Neural progenitor cell (in vitro differentiated cells): Measurements from ENCODE around the gene ZNF785. TPM values are rescaled to one million over a fixed set of nuclear protein-coding genes. Genes with fewer than 3 reads are reported as not detected.

ENCODE experiments used
- DNase-seq: peaks from one replicate; pipeline ENCODE4 v3.0.0-alpha.2; 2016; ENCODE audit warnings: low spot score
- H2AFZ ChIP-seq: fragments of 200-600 bp; sonication (generic); replicated peaks from 2 replicates; pipeline ENCODE4 v1.6.1; 2016; ENCODE audit warnings: antibody characterized with exemption
- H3F3A ChIP-seq: fragments of 200-600 bp; sonication (generic); 2 replicates; pipeline ENCODE4 v1.6.1; 2016; ENCODE audit warnings: antibody characterized with exemption, low read depth
- H3K27ac ChIP-seq: fragments of 200-600 bp; sonication (generic); 2 replicates; pipeline ENCODE4 v1.5.1; 2016; ENCODE audit warnings: mild to moderate bottlenecking
- H3K27me3 ChIP-seq: fragments of 200-600 bp; sonication (generic); 2 replicates; pipeline ENCODE4 v1.6.1; 2016; ENCODE audit warnings: mild to moderate bottlenecking, moderate library complexity
- H3K36me3 ChIP-seq: fragments of 200-600 bp; sonication (generic); 2 replicates; pipeline ENCODE4 v1.5.1; 2016
- H3K4me1 ChIP-seq: fragments of 200-600 bp; sonication (generic); 2 replicates; pipeline ENCODE4 v1.6.1; 2016; ENCODE audit warnings: mixed run types
- H3K4me2 ChIP-seq: fragments of 200-600 bp; sonication (generic); 2 replicates; pipeline ENCODE4 v1.6.1; 2016
- H3K4me3 ChIP-seq: fragments of 200-600 bp; sonication (generic); 2 replicates; pipeline ENCODE4 v1.5.1; 2016
- H3K79me2 ChIP-seq: fragments of 200-600 bp; sonication (generic); 2 replicates; pipeline ENCODE4 v1.6.1; 2016; ENCODE audit warnings: low read depth
- H3K9ac ChIP-seq: fragments of 200-600 bp; sonication (generic); 2 replicates; pipeline ENCODE4 v1.6.1; 2016
- H3K9me3 ChIP-seq: fragments of 200-600 bp; sonication (generic); 2 replicates; pipeline ENCODE4 v1.5.1; 2016; ENCODE audit warnings: low read depth
- H4K20me1 ChIP-seq: fragments of 200-600 bp; sonication (generic); 2 replicates; pipeline ENCODE4 v1.6.1; 2016; ENCODE audit warnings: low read depth
- H3K27ac Mint-ChIP-seq: 3 replicates; pipeline ENCODE4 v1.8.0; 2021; ENCODE audit warnings: mixed read lengths
- H3K27me3 Mint-ChIP-seq: 2 replicates; pipeline ENCODE4 v1.8.0; 2022; ENCODE audit warnings: low read depth, mild to moderate bottlenecking, inconsistent platforms, moderate library complexity, mixed read lengths; ENCODE audit not compliant: insufficient read depth
- H3K36me3 Mint-ChIP-seq: 3 replicates; pipeline ENCODE4 v1.8.0; 2021; ENCODE audit warnings: mixed read lengths
- H3K4me1 Mint-ChIP-seq: 3 replicates; pipeline ENCODE4 v1.8.0; 2021; ENCODE audit warnings: mixed read lengths
- H3K4me3 Mint-ChIP-seq: 3 replicates; pipeline ENCODE4 v1.8.0; 2021; ENCODE audit warnings: mild to moderate bottlenecking, moderate library complexity, mixed read lengths
- H3K9me3 Mint-ChIP-seq: 3 replicates; pipeline ENCODE4 v1.8.0; 2020; ENCODE audit warnings: mixed read lengths
- CTCF ChIP-seq: fragments of 200-600 bp; sonication (generic); IDR thresholded peaks from 2 replicates; pipeline ENCODE4 v1.5.1; 2017; ENCODE audit warnings: antibody characterized with exemption, mild to moderate bottlenecking
- EZH2 ChIP-seq: fragments of 200-600 bp; sonication (generic); IDR thresholded peaks from 2 replicates; pipeline ENCODE4 v1.6.1; 2017; ENCODE audit warnings: antibody characterized with exemption, mild to moderate bottlenecking, moderate library complexity
- EZH2phosphoT487 ChIP-seq: fragments of 200-600 bp; sonication (generic); IDR thresholded peaks from 2 replicates; pipeline ENCODE4 v1.6.1; 2017; ENCODE audit warnings: antibody characterized with exemption
- total RNA-seq: library from RNA; depleted of rRNA; stranded (reverse); fragments of >200 nt; gene quantifications from 2 replicates; pipeline ENCODE4 v1.2.3, GENCODE V29; 2015; ENCODE audit warnings: low replicate concordance

ZNF785 gene
- total RNA-seq, 1 donor from 2014 or later: 19.5 TPM

- TF ChIP-seq CTCF (no peak), EZH2phosphoT487 (no peak), EZH2 (no peak)
- no peak for DNase-seq
- Mint-ChIP-seq H3K36me3 (no peaks in the 10 kb centered on the region), H3K9me3 (no peaks in the 10 kb centered on the region), H3K27me3 (peaks cover 7% of the 10 kb centered on the region), H3K4me1 (peaks cover 17% of the 10 kb centered on the region), H3K27ac (no peak overlapping the region), H3K4me3 (no peak overlapping the region)
- Histone ChIP-seq H2AFZ (no peak overlapping the region), H4K20me1 (peaks cover 3% of the 10 kb centered on the region), H3K27me3 (no peaks in the 10 kb centered on the region), H3K4me1 (peaks cover 10% of the 10 kb centered on the region), H3K4me2 (no peak overlapping the region), H3F3A (peaks cover 32% of the 10 kb centered on the region), H3K4me3 (no peak overlapping the region), H3K36me3 (no peaks in the 10 kb centered on the region), H3K9ac (no peak overlapping the region), H3K79me2 (no peaks in the 10 kb centered on the region), H3K27ac (no peak overlapping the region), H3K9me3 (no peaks in the 10 kb centered on the region)
Measured at GRCh38 chr16:30574678-30575077, 10.8 kb downstream of the ZNF785 start.

- Mint-ChIP-seq H3K9me3 (no peaks in the 10 kb centered on the region), H3K27me3 (peaks cover 7% of the 10 kb centered on the region), H3K36me3 (no peaks in the 10 kb centered on the region), H3K4me3 (peak within 1 kb of the TSS; percentile 95), H3K4me1 (peaks cover 17% of the 10 kb centered on the region), H3K27ac (peak within 1 kb of the TSS; percentile 98)
- Histone ChIP-seq H3K4me1 (peaks cover 10% of the 10 kb centered on the region), H3K36me3 (no peaks in the 10 kb centered on the region), H3K27me3 (no peaks in the 10 kb centered on the region), H3K9me3 (no peaks in the 10 kb centered on the region), H3K9ac (peak within 1 kb of the TSS; percentile 53), H3K4me3 (peak within 1 kb of the TSS; percentile 72), H3K4me2 (peak within 1 kb of the TSS; percentile 93), H4K20me1 (peaks cover 3% of the 10 kb centered on the region), H3K27ac (peak within 1 kb of the TSS; percentile 67), H3F3A (peaks cover 32% of the 10 kb centered on the region), H2AFZ (peak within 1 kb of the TSS; percentile 90), H3K79me2 (no peaks in the 10 kb centered on the region)
- peak; percentile 96 for DNase-seq
- TF ChIP-seq CTCF: no peak
- TF ChIP-seq EZH2: no peak
- TF ChIP-seq EZH2phosphoT487: no peak
Measured at GRCh38 chr16:30571445-30572322, 13.8 kb downstream of the ZNF785 start, which contains the start of gene ZNF688. TSS of gene ZNF688 (minus strand) at chr16:30571714. CDS start at chr16:30571629, 85 bp downstream.

GRCh38 chr16:30570636-30571444 lies 14.7 kb downstream of the ZNF785 start:
- Histone ChIP-seq H3K4me1 (peaks cover 10% of the 10 kb centered on the region), H3K4me2 (peak overlapping the region; percentile 93), H3K9me3 (no peaks in the 10 kb centered on the region), H3K27ac (no peak overlapping the region), H3F3A (peaks cover 32% of the 10 kb centered on the region), H3K9ac (peak overlapping the region; percentile 53), H3K79me2 (no peaks in the 10 kb centered on the region), H3K27me3 (no peaks in the 10 kb centered on the region), H3K36me3 (no peaks in the 10 kb centered on the region), H3K4me3 (peak overlapping the region; percentile 72), H4K20me1 (peaks cover 3% of the 10 kb centered on the region), H2AFZ (peak overlapping the region; percentile 90)
- peak overlapping the region; percentile 95 for H3K4me3 Mint-ChIP-seq
- DNase-seq: peak; percentile 57
- peaks cover 17% of the 10 kb centered on the region for H3K4me1 Mint-ChIP-seq
- no peaks in the 10 kb centered on the region for H3K9me3 Mint-ChIP-seq
- peak overlapping the region; percentile 98 for H3K27ac Mint-ChIP-seq
- peaks cover 9% of the 10 kb centered on the region for H3K27me3 Mint-ChIP-seq
- no peak for TF ChIP-seq EZH2
- no peak for TF ChIP-seq CTCF
- no peak for TF ChIP-seq EZH2phosphoT487
- H3K36me3 Mint-ChIP-seq: no peaks in the 10 kb centered on the region
